Testis (tissue), 3 donors: ENCODE data around the gene SIRT7. TPM values are rescaled to one million over a fixed set of nuclear protein-coding genes. Genes with fewer than 3 reads are reported as not detected.

Source experiments
- DNase-seq: peaks from one replicate; pipeline ENCODE4 v3.0.0-alpha.2; 2019
- H3K27ac ChIP-seq, 2 donors: fragments of 200-600 bp; sonication (generic); one replicate each; pipeline ENCODE4 v1.5.1; 2019
- H3K27me3 ChIP-seq: fragments of 200-600 bp; sonication (generic); one replicate; pipeline ENCODE4 v1.5.1; 2019
- H3K36me3 ChIP-seq: fragments of 200-600 bp; sonication (generic); one replicate; pipeline ENCODE4 v1.5.1; 2017; ENCODE audit warnings: low read depth; ENCODE audit errors: missing control alignments
- H3K4me1 ChIP-seq: fragments of 200-600 bp; sonication (generic); one replicate; pipeline ENCODE4 v1.5.1; 2019
- H3K4me3 ChIP-seq, 2 donors: fragments of 200-600 bp; sonication (generic); one replicate each; pipeline ENCODE4 v1.5.1; 2017 to 2019
- H3K9me3 ChIP-seq: fragments of 200-600 bp; sonication (generic); one replicate; pipeline ENCODE4 v1.5.1; 2017
- POLR2A ChIP-seq: fragments of 450-650 bp; IDR thresholded peaks from one replicate; pipeline ENCODE4 v1.6.1; 2017; ENCODE audit warnings: antibody characterized with exemption, mild to moderate bottlenecking, moderate library complexity
- WGBS, 2 donors: methylation state at CpG; one replicate each; pipeline ENCODE4 v1.1.5; 2018; 5-methylcytosine and 5-hydroxymethylcytosine counted together
- intact Hi-C: fragments of 100-400 bp; cut with DNase I; formaldehyde crosslinking; loops from one replicate; pipeline ENCODE4 v1.15.1; 2023; ENCODE audit warnings: low total_unique reads
- polyA plus RNA-seq: library from polyadenylated mRNA; stranded (reverse); fragments of 350-450 nt; fragmentation: Illumina TruSeq; extraction: RNeasy Lipid Tissue Mini Kit (QIAGEN cat#74804); gene quantifications from one replicate; pipeline ENCODE4 v1.2.3, GENCODE V29; 2014; ENCODE audit warnings: low read depth, low replicate concordance; ENCODE audit not compliant: insufficient read depth
- total RNA-seq, 2 donors: library from RNA; depleted of rRNA; stranded (reverse); fragments of >200 nt; gene quantifications; one replicate each; pipeline ENCODE4 v1.2.3, GENCODE V29; 2016
- TF ChIP-seq, protein P1 (sequence below), 3 experiments: fragments of 450-650 bp in 2 of 3; fragments of 200-600 bp in 1 of 3; sonication (generic) in 1 of 3; IDR thresholded peaks; one replicate each; pipeline ENCODE4 v1.5.1; 2016 to 2019; ENCODE audit warnings: antibody characterized with exemption in 3 of 3, mild to moderate bottlenecking in 2 of 3, moderate library complexity in 1 of 3

SIRT7 gene
- total and polyA plus RNA-seq, 3 donors from 2014 or later = 34.1 to 59.3 (median 48.4) TPM

GRCh38 chr17:81900181-81900820 lies 17.7 kb downstream of the SIRT7 start:
- intact Hi-C loops = no loop called here
- no peak overlapping the region for H3K4me3 ChIP-seq
- peaks cover 6% of the 10 kb centered on the region for H3K4me1 ChIP-seq
- no peak overlapping the region for H3K27ac ChIP-seq
- no peaks in the 10 kb centered on the region for H3K36me3 ChIP-seq
- no peaks in the 10 kb centered on the region for H3K27me3 ChIP-seq
- 81 to 87% methylated on average over 5 to 18 of the region's 18 CpGs for WGBS, 2 donors
- no peaks in the 10 kb centered on the region for H3K9me3 ChIP-seq
- no peak for DNase-seq
- TF ChIP-seq, protein P1, sequence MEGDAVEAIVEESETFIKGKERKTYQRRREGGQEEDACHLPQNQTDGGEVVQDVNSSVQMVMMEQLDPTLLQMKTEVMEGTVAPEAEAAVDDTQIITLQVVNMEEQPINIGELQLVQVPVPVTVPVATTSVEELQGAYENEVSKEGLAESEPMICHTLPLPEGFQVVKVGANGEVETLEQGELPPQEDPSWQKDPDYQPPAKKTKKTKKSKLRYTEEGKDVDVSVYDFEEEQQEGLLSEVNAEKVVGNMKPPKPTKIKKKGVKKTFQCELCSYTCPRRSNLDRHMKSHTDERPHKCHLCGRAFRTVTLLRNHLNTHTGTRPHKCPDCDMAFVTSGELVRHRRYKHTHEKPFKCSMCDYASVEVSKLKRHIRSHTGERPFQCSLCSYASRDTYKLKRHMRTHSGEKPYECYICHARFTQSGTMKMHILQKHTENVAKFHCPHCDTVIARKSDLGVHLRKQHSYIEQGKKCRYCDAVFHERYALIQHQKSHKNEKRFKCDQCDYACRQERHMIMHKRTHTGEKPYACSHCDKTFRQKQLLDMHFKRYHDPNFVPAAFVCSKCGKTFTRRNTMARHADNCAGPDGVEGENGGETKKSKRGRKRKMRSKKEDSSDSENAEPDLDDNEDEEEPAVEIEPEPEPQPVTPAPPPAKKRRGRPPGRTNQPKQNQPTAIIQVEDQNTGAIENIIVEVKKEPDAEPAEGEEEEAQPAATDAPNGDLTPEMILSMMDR (IDR thresholded peaks at IDR 0.05) = no peak
- TF ChIP-seq POLR2A = no peak

DNA sequence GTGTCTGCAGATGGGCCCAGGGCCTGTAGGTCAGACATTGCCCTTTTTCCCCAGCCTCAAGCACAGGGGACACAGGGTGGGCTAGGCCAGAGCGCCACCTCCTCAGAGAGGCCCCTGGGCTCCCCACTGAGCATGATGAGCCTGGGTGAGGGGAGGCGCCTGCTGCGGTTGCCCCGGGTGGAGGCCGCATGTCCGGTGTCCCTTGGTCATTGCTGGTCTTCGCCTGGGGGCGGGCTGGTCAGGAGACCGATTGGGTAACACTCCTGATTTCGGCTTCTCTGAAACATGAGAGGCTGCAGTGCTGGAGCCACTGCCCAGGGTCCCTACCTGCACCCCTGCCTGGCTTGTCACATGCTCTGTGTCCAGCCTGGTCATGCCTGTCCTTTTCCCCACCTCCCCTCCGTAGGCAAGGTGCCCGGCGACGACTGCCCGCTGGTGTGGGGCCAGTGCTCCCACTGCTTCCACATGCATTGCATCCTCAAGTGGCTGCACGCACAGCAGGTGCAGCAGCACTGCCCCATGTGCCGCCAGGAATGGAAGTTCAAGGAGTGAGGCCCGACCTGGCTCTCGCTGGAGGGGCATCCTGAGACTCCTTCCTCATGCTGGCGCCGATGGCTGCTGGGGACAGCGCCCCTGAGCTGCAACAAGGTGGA lies 18.3 kb downstream of the SIRT7 start:
- Histone ChIP-seq H3K4me3 (no peak overlapping the region), H3K27me3 (no peaks in the 10 kb centered on the region), H3K36me3 (no peaks in the 10 kb centered on the region), H3K27ac (no peak overlapping the region), H3K4me1 (peaks cover 6% of the 10 kb centered on the region), H3K9me3 (no peaks in the 10 kb centered on the region)
- TF ChIP-seq POLR2A = no peak
- DNase-seq = no peak
- intact Hi-C loops = no loop called here
- 91 to 98% methylated on average over 18 to 22 of the region's 22 CpGs for WGBS, 2 donors

- no peaks in the 10 kb centered on the region for H3K27me3 ChIP-seq
- TF ChIP-seq POLR2A = no peak
- TF ChIP-seq, protein P1 (IDR thresholded peaks at IDR 0.05) = no peak
- peaks cover 6% of the 10 kb centered on the region for H3K4me1 ChIP-seq
- H3K4me3 ChIP-seq = no peak overlapping the region
- no peaks in the 10 kb centered on the region for H3K36me3 ChIP-seq
- no peak overlapping the region for H3K27ac ChIP-seq
- no peaks in the 10 kb centered on the region for H3K9me3 ChIP-seq
- intact Hi-C loops = no loop called here
- no peak for DNase-seq
- 87 to 92% methylated on average over 6 to 9 of the region's 9 CpGs for WGBS, 2 donors
These were observed 19.1 kb downstream of the SIRT7 start for GRCh38 chr17:81898885-81899284.

DNA sequence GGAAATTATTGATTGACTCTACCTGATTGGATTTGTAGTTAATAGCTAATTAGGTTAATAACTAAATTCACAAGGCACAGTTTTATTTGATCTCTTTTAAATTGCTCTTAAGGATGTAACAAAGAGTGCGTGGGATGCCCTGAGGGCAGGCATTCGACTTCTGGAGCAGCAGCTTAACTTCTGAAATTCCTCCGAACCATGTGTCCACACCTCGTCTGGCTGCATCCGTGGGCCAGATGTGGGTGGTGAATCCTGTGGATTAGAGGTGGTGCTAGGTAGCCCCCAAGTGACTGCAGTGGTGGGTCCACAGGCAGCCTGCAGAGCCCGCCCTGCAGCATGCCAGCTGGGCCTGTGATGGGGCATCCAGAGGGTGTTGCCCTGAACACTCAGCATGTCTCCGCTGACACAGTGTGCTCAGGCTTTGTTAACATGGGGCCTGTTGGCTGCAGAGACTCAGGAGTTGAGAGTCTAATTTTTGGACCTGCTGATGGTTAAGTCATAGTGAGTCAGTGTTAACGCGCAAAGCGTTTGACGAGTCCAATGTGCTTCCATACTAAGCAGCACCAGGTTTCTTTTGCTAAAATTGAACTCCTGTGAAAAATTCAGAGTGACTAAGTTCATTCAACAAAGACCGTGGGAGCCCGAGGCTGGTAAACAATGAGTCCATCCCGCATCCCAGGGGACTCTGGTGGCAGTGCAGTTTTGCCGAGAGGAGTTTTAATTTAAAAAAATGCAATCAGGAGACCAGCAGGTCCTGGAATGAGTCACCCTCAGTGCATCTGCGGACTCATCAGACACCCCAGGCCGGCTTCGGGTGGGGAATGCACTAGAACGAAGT lies 19.7 kb downstream of the SIRT7 start:
- intact Hi-C loops = no loop called here
- no peaks in the 10 kb centered on the region for H3K36me3 ChIP-seq
- TF ChIP-seq POLR2A = no peak
- TF ChIP-seq, protein P1 (IDR thresholded peaks at IDR 0.05) = no peak

DNA sequence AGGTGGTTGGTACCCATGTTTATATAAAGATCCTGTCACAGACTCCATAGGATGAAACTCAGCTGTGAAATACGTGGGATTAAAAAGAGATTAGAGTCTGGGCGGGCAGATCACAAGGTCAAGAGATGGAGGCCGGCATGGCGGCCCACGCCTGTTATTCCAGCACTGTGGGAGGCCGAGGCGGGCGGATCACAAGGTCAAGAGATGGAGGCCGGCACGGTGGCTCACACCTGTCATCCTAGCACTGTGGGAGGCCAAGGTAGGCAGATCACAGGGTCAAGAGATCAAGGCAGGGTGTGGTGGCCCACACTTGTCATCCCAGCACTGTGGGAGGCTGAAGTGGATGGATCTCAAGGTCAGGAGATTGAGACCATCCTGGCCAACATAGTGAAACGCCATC lies 22.6 kb downstream of the SIRT7 start:
- WGBS, 2 donors = 77 to 80% methylated on average over 11 of the region's 11 CpGs
- Histone ChIP-seq H3K4me3 (no peak overlapping the region), H3K9me3 (no peaks in the 10 kb centered on the region), H3K4me1 (peaks cover 9% of the 10 kb centered on the region), H3K27ac (no peak overlapping the region), H3K27me3 (no peaks in the 10 kb centered on the region), H3K36me3 (no peaks in the 10 kb centered on the region)
- no peak for DNase-seq
- intact Hi-C loops = no loop called here
- TF ChIP-seq, protein P1 (IDR thresholded peaks at IDR 0.05) = no peak
- TF ChIP-seq POLR2A = no peak

More for the DNA sequence above, 19.7 kb downstream of the SIRT7 start:
- H3K27me3 ChIP-seq = no peaks in the 10 kb centered on the region
- H3K27ac ChIP-seq = no peak overlapping the region
- H3K9me3 ChIP-seq = no peaks in the 10 kb centered on the region
- no peak overlapping the region for H3K4me3 ChIP-seq
- no peak for DNase-seq
- H3K4me1 ChIP-seq = peaks cover 6% of the 10 kb centered on the region
- 91 to 93% methylated on average over 19 of the region's 19 CpGs for WGBS, 2 donors
